ENCODE results near the gene ATG2B. TPM values are rescaled to one million over a fixed set of nuclear protein-coding genes. Genes with fewer than 3 reads are reported as not detected.
A peak's percentile ranks its signal among the peaks of the same experiment; 100 is the strongest.

The ATG2B gene
- total and polyA plus RNA-seq, 2 experiments from 2014 or later, result 3.9 to 18.2 TPM

DNA sequence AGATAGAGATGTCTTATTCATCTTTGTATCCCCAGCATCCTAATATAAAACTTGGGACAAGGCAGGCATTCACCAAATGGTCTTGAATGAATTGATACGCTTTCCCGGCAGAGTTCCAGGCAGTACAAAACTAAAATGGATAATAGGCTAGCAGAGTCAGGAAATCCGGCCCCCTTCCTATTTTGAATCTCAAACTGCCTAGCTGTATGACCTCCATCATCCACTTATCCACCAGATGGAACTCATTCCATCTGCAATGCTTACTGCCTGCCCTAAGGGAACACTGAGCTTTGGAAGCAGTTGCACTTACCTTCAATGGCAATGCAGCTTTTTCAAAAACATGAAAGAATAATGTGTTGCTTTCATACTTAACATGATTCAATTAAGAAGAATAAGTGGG is 63.7 kb downstream of the ATG2B start:
- Histone ChIP-seq H3K4me3 (no peak overlapping the region), H3K36me3 (peaks cover 24% of the 10 kb centered on the region), H3K27ac (no peak overlapping the region), H3K9me3 (ENCODE audit: low read depth) (no peaks in the 10 kb centered on the region), H3K4me1 (ENCODE audit: low read depth) (no peaks in the 10 kb centered on the region), H3K27me3 (no peaks in the 10 kb centered on the region)
- no peak for DNase-seq (ENCODE audit: low read depth in 1 of 2, low spot score in 1 of 2)
- TF ChIP-seq, protein P1, sequence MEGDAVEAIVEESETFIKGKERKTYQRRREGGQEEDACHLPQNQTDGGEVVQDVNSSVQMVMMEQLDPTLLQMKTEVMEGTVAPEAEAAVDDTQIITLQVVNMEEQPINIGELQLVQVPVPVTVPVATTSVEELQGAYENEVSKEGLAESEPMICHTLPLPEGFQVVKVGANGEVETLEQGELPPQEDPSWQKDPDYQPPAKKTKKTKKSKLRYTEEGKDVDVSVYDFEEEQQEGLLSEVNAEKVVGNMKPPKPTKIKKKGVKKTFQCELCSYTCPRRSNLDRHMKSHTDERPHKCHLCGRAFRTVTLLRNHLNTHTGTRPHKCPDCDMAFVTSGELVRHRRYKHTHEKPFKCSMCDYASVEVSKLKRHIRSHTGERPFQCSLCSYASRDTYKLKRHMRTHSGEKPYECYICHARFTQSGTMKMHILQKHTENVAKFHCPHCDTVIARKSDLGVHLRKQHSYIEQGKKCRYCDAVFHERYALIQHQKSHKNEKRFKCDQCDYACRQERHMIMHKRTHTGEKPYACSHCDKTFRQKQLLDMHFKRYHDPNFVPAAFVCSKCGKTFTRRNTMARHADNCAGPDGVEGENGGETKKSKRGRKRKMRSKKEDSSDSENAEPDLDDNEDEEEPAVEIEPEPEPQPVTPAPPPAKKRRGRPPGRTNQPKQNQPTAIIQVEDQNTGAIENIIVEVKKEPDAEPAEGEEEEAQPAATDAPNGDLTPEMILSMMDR (IDR thresholded peaks at IDR 0.05; ENCODE audit: low read depth, low read length), result no peak

DNA sequence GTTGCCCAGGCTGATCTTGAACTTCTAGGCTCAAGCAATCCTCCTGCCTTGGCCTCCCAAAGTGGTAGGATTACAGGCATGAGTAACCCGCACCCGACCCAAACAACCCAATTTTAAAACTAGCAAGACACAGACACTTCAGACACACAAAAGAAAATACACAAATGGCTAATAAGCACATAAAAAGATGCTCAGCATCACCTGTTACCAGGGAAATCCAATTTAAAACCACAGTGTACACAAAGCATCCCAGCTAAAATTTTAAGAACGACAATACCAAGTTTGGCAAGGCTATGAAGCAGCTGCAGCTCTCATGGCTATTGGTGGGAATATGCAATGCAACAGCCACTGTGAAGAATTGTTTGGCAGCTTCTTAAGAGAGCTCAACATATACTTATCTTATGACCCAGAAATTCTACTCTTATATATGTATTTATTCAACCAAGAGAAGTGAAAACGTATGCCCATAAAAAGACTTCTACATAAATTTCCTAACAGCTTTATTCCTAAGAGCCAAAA is 65.1 kb downstream of the ATG2B start:
- Histone ChIP-seq H3K27me3 (no peaks in the 10 kb centered on the region), H3K36me3 (peaks cover 16% of the 10 kb centered on the region), H3K27ac (no peak overlapping the region), H3K9me3 (ENCODE audit: low read depth) (no peaks in the 10 kb centered on the region), H3K4me3 (no peak overlapping the region), H3K4me1 (ENCODE audit: low read depth) (no peaks in the 10 kb centered on the region)
- TF ChIP-seq, protein P1 (IDR thresholded peaks at IDR 0.05; ENCODE audit: low read depth, low read length), result no peak
- DNase-seq (ENCODE audit: low read depth in 1 of 2, low spot score in 1 of 2), result no peak

DNA sequence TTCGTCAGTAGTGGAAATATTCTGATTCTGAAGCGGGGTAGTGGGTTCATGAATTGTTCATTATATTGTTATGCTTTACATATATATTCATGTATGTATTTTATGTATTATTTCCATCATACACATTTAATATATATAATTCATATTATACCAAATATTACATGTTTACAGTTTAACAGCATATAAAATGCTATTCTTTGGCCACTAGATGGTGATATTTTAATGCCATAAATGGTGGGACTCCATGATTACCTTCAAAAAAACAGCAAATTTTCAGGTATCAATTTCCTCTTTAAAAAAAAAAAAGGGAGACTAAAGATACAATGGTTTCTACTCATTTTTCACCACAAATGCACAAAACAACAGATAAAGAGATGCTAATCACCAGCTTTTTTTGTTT is 66.1 kb downstream of the ATG2B start:
- H3K9me3 ChIP-seq (ENCODE audit: low read depth), result no peaks in the 10 kb centered on the region
- no peak overlapping the region for H3K4me3 ChIP-seq
- H3K36me3 ChIP-seq, result peaks cover 11% of the 10 kb centered on the region
- H3K27ac ChIP-seq, result no peak overlapping the region
- TF ChIP-seq, protein P1 (IDR thresholded peaks at IDR 0.05; ENCODE audit: low read depth, low read length), result peak; percentile 49
- DNase-seq (ENCODE audit: low read depth in 1 of 2, low spot score in 1 of 2), result peak in 1 of 2 donors; percentile 30
- H3K4me1 ChIP-seq (ENCODE audit: low read depth), result no peaks in the 10 kb centered on the region
- H3K27me3 ChIP-seq, result no peaks in the 10 kb centered on the region

DNA sequence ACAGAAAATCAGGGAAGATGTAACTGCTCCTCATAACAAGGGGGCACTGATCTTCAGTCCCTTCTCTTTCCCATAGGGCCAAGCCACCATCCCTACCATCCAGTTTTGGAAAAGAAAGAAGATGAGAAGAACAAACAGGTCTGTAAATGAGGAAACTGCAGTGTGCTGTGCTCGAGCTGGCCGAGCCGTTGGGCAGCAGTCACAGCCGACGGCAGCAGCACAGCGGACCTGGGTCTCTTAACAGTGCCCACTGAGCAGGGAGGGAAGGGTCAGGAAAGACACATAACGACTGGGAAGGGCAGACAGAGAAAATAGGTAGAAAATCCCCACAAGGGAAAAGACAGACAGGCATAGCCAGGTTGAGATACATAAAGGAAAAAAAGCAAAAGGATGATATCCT is 68.9 kb downstream of the ATG2B start:
- Histone ChIP-seq H3K4me3 (no peak overlapping the region), H3K27ac (no peak overlapping the region), H3K4me1 (ENCODE audit: low read depth) (no peaks in the 10 kb centered on the region), H3K27me3 (no peaks in the 10 kb centered on the region), H3K9me3 (ENCODE audit: low read depth) (no peaks in the 10 kb centered on the region), H3K36me3 (peaks cover 18% of the 10 kb centered on the region)
- DNase-seq (ENCODE audit: low read depth in 1 of 2, low spot score in 1 of 2), result no peak
- TF ChIP-seq, protein P1 (IDR thresholded peaks at IDR 0.05; ENCODE audit: low read depth, low read length), result no peak

DNA sequence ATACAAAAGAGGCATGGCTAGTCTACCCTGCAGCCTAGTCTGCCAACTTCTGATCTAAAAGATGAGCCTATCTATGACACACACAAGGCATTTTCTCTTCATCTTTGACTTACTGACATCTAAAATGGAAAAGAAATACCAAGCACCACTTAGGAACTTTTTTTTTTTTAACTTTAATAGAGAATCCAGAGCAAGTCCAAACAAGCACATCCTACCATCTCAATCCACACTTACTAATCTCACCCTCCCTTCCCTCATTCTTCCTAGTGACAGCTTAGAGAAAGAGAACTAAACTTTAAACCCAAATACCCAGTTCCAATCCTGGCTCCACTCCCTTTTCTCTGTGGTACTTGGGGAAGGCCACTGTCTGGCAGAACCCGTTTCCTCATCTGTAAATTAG is 75.3 kb downstream of the ATG2B start:
- no peak for DNase-seq (ENCODE audit: low read depth in 1 of 2, low spot score in 1 of 2)
- peaks cover 26% of the 10 kb centered on the region for H3K4me1 ChIP-seq (ENCODE audit: low read depth)
- H3K4me3 ChIP-seq, result no peak overlapping the region
- H3K36me3 ChIP-seq, result peaks cover 16% of the 10 kb centered on the region
- H3K9me3 ChIP-seq (ENCODE audit: low read depth), result no peaks in the 10 kb centered on the region
- H3K27me3 ChIP-seq, result no peaks in the 10 kb centered on the region
- TF ChIP-seq, protein P1 (IDR thresholded peaks at IDR 0.05; ENCODE audit: low read depth, low read length), result no peak
- peak overlapping the region; percentile 79 for H3K27ac ChIP-seq
